ENCODE results near the gene HPSE.

- no peak for TF ChIP-seq CTCF (IDR thresholded peaks at IDR 0.05)
- TF ChIP-seq EP300 (IDR thresholded peaks at IDR 0.05; ENCODE audit: borderline replicate concordance in 1 of 2, low read depth in 1 of 2, low read length in 1 of 2): no peak
- TF ChIP-seq SIN3A (IDR thresholded peaks at IDR 0.05; ENCODE audit: borderline replicate concordance, low read depth, low read length): no peak
- TF ChIP-seq REST (IDR thresholded peaks at IDR 0.05; ENCODE audit: low read depth, low read length): no peak
- TF ChIP-seq POLR2AphosphoS5 (IDR thresholded peaks at IDR 0.05; ENCODE audit: low read depth, low read length): no peak
- no peak for TF ChIP-seq EZH2phosphoT487 (IDR thresholded peaks at IDR 0.05; ENCODE audit: borderline replicate concordance, low read depth)
- TF ChIP-seq MAX (IDR thresholded peaks at IDR 0.05; ENCODE audit: low read depth): no peak
- no peak for TF ChIP-seq RCOR1 (IDR thresholded peaks at IDR 0.05; ENCODE audit: low read length)
- no peak for TF ChIP-seq TAF1 (IDR thresholded peaks at IDR 0.05; ENCODE audit: borderline replicate concordance, low read depth, low read length)
Measured at GRCh38 chr4:83307920-83308319, 26.7 kb downstream of the HPSE start.
